HG02970 (cell line): Measurements from ENCODE around the gene CPNE8.

Source experiments
- ATAC-seq: cut with Tn5 transposase; IDR thresholded peaks from one replicate; pipeline ENCODE4 v1.9.1; 2021; ENCODE audit warnings: mild to moderate bottlenecking, moderate library complexity, moderate number of reproducible peaks; ENCODE audit not compliant: unreplicated experiment, low FRiP score

CPNE8 gene

DNA sequence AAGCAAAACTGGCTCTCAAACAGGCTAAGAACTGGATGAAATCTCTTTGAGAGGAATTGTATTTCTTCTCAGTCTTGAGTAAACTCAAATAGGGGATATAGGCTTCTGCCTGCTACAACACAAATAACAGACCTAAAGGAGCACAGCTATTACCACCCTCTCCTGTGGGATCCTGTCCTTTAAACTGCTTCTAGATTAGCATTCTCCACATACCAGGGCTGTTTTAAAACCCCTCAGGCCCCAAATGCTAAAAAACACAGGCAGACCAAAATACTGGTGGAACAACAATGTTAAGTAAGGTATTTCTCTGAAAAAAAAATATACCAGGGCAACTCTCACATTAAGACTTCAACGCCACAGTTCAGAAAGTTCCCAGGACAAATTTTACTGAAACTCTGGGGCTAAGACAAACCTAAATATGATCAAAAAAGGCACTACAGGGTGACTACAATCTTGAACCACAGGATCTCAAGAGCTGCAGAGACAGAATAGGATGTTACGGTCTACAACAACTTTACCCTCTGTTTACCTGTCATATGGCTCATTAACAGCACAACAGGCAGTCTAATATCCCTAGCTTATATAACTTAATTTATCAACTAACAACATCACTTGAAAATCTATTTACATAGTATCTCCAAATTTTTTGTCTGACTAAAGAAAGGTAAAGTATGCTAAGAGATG, 7.2 kb downstream of the CPNE8 start:
- ATAC-seq: no peak

- no peak for ATAC-seq
These were observed 9.9 kb downstream of the CPNE8 start for GRCh38 chr12:38895446-38895845.

- ATAC-seq: no peak
These were observed 12.4 kb downstream of the CPNE8 start for GRCh38 chr12:38892976-38893375.

- no peak for ATAC-seq
These were observed 13.2 kb downstream of the CPNE8 start for GRCh38 chr12:38892087-38892786.

- ATAC-seq: no peak
These were observed 15.1 kb downstream of the CPNE8 start for GRCh38 chr12:38890102-38890855.

DNA sequence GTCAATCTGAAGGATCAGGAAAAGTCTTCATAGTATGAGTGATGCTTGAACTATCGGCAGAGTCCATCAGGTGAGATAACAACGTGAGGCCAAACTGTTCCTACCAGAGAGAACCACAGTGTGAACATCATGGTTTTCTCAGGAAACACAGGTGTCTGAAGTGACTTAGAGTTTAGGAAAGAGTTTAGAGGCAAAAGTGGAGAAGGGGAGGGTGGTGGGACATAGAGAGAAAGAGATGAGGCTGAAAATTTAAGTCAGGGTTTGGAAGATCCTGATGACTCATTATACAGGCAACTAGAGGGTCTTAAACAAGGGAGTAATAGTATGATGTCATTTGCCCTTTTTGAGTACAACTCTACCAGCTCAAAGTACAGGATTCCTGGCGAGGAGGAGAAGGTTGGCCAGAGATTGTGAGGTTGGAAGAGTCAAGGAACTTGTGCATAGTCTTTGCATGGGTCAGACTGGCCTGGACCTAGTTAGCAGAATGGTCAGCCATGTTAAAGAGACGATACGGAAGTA, 16.0 kb downstream of the CPNE8 start:
- ATAC-seq: no peak

- no peak for ATAC-seq
These were observed 17.6 kb downstream of the CPNE8 start for GRCh38 chr12:38887770-38888169.

DNA sequence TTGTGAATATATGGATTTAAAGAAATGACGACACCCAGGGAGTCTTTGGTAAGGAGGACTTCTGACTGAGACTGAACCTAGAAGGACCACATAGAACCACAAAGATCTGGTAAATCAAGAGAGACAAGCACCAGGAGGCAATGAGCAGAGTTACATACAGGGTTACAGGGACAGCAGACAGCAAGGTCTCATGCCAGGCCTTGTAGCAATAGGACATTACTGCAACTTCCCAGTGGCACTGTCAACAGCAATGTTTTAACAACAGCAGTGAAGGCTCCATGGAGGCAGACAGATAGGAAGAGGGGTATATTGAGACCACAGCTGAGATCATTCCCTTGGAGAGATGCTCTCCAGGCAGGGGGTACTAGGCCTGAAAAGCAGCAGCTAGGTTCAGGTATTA, 18.5 kb downstream of the CPNE8 start:
- no peak for ATAC-seq

GRCh38 chr12:38886064-38886463, 19.3 kb downstream of the CPNE8 start:
- ATAC-seq: no peak

- ATAC-seq: no peak
These were observed 20.7 kb downstream of the CPNE8 start for GRCh38 chr12:38884666-38885065.

- ATAC-seq: no peak
These were observed 21.7 kb downstream of the CPNE8 start for GRCh38 chr12:38883629-38884134.

GRCh38 chr12:38880288-38880687, 25.1 kb downstream of the CPNE8 start:
- ATAC-seq: no peak

GRCh38 chr12:38878986-38879385, 26.4 kb downstream of the CPNE8 start:
- no peak for ATAC-seq

- no peak for ATAC-seq
These were observed 27.1 kb downstream of the CPNE8 start for GRCh38 chr12:38878333-38878705.

- no peak for ATAC-seq
These were observed 29.7 kb downstream of the CPNE8 start for GRCh38 chr12:38875586-38876228.

DNA sequence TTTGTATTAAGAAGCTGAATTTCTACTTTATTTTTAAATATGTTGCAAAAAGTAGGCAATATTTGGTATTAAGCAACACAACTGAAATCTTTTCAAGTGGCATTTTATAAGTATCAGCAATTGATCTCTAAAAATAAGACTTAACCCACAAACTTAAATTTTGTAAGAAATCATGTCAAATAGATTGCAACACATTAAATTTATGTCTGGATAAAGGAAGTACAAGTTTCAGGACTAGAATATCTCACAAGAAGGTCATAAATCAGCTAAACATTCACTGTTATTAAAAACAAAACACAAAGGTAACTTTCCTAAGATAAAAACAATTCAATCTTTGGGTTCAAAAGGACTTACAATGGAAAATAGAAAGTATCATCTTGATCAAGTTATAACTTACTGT, 32.8 kb downstream of the CPNE8 start:
- ATAC-seq: no peak

DNA sequence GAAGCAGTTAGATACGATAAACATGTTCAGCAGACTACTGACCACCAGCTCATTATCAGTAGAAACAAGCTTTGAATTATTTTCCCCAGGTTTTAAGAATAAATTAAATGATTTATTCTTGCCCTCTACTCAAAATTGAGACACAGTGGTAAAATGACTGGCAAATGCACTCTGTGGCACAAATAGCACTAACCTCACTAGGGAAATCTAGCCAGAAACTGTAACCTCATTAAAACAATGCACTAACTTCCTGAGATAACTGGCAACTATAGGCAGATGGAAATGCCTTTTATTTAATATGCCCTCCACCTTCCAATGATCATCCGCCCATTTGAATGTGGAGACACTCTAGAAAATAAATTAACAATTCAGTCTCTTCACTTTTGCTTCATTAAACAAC, 33.2 kb downstream of the CPNE8 start:
- no peak for ATAC-seq

- no peak for ATAC-seq
These were observed 36.4 kb downstream of the CPNE8 start for GRCh38 chr12:38869036-38869435.

DNA sequence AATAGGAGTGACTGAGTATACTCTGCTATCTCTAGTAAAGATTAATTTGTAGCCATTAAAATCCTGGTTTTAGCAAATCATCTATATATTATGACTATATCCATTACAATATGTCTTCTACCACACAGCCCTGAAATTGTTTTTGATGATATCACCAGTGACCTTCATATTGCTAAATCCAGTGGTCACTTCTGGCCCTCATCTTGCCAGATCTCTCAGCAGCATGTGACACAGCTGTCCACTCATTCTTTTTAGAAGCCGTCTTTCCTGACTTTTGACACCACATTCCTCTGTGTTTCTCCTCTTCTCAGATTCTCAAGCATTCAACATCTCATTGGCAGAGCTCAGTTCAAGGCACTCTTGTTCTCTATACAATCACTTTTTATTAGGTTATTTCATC, 54.9 kb downstream of the CPNE8 start:
- no peak for ATAC-seq

DNA sequence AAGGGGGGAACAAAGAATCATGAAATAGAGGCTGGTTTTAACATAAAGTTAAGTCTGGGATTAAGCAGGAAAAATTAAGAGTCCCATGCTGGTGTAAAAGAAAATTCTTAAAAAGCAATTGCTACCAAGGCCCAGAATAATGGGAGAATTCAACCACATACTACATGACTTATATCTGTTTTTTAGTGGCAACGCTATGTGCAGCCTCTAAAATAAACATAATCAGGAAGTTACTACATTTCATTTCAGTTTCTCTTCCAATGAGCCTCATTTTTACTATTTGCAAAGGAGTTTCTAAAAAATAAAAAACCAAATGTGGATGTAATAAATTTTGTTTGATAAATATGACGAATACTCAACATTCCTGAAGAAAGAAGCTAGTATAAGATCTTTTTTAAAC, 58.1 kb downstream of the CPNE8 start:
- ATAC-seq: no peak

GRCh38 chr12:38844267-38844666, 61.1 kb downstream of the CPNE8 start:
- no peak for ATAC-seq
